Activated T-helper 1 cell treated with anti-CD3 and anti-CD28 coated beads, Interleukin-2, amount 50 U/mL, for 16 hours (primary cell): Measurements from ENCODE around the gene INPP4B.

ENCODE experiments used
- DNase-seq, 2 donors: peaks; one replicate each; pipeline ENCODE4 v3.0.0-alpha.2; 2020; ENCODE audit warnings: low read depth in 1 of 2, low spot score in 1 of 2

Gene INPP4B

DNA sequence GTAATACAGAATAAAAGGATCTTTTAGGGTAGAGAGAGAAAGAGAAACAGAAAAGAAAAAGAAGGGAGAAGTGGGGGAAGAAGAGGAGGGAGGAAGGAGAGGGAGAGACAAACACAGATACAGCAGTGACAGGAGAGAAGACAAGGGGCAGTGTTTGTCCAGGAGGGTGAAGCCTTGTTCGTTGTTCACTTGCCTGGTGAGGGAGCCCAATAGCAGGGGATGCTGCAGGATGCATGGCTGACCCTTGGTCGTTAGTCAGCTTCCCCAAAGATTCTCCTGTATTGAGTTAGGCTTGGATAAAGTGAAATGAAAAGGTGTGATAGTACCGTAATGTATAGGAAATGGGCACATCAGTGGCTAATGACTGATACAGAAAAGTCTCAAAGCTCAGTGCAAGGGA lies 806.1 kb downstream of the INPP4B start:
- DNase-seq, result no peak

DNA sequence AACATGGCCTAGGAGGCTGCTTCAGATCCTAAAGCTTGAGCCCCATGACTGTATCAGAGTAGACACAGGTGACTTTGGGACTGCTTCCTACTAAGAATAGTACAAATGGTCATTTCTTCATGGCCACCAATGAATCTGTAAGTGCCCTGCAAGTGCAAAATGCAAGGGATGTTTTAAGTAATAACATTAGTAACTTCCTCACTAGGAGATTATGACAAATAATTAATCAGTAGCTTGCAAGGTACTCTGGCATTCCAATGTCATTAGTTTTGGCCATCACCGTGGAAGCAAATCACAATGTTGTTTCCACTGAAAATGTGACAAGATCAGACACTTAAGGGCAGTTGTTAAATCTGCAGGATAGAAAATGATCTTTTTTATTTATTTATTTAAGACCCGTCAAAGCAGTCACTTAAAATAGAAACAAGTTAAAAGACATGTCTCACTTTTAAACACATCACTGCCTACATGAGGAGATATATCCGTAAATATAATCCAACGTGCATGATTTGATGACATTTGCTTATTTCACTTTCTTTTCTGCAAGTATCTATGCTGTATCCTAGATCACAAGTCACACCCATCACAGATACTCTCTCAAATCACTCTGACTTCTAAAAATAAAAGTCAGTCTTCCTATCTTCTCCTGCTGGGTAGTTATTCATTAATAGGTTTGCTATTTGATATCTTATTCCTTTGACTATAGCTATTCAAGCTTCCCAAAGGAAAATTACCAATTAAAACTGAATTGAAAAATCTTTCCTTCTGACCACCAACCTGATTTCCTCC lies 809.1 kb downstream of the INPP4B start:
- DNase-seq, result no peak

DNA sequence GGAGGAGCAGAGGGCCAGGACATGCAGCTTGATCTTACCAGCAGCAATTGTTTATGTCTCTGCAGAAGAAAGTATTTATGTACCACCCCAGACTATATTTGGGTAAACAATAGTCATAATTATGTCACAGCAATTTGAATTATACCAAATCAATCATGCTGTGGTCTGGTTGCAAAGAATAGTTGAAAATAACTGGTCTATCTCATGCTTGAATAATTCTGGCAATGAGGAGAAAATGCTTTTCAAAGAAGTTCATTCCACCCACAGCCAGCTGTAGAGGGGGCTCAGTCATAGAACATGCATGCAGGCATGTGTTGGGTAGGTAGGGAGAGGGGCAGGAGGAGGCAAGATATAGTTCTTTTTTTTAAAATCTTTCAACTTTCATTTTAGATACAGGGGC lies 810.5 kb downstream of the INPP4B start:
- no peak for DNase-seq

DNA sequence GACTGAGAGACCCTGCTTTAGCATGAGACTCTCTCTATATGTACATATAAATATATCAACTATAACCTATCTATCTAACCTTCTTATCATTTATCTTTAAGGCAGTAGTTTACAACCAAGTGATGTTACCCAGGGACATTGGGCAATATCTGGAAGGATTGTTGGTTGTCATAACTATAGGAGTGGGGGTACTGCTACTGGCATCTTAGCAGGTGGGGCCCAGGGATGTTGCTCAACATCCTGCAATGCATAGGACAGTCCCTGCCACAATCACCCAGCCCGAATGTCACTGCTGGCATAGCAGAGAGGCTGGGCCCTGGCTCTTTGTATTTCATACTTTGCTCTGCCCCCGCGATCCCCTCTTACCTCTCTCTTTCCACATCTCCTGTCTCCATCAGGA lies 812.0 kb downstream of the INPP4B start:
- no peak for DNase-seq

DNA sequence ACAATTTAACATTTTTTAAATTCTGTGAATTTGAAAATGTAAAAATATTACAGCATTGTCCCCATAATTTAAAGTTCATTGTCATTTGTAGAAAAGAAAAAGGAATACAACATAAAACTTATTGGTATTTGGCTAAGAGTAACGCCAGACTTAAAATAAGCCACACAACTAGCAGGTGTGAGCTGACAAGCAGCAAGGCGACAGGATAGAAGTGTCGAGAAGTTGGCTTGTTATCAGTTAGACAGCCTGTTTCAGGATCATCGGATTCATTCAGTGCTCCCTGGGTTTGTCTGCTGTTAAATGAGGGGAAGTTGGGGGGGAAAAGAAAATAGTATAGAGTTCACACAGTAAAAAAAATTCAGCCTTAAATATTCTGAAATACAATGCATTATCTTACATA lies 816.1 kb downstream of the INPP4B start:
- DNase-seq, result no peak

DNA sequence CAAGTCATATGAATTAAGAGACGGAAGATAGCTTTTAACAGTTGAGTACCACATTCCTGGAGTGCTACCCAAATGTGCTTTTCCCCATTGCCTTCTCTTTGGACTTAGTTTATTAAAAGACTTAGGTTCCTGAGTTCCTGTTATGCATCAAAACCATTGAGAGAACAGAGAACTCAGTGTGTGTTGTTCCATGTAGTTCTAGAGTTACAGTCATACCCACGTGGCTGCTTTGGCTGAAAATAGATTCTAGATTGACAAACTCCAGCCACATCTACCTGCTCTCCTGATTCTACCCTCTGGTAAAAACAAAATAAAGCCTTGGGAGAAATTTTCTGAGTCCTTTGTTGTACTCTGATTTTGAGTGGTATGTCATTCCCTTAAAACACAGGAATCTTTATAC lies 824.3 kb downstream of the INPP4B start:
- no peak for DNase-seq

DNA sequence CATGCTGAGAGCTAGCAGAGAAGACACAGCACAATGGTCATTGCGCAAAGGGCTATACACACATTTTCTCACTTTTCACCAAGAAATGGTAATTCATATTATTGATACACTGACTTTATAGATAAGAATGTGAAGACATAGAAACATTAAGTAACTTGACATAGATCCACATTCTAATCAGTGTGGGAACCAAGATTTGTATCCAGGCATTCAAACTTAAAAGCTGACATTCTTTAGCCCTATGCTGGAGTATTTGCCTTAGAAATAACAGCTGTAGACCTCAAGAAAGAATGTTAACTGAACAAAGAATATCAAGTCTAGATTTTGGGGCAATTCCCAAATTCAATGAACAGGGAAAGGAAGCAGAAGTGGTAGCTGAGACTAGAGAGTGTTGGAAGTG lies 824.9 kb downstream of the INPP4B start:
- no peak for DNase-seq

DNA sequence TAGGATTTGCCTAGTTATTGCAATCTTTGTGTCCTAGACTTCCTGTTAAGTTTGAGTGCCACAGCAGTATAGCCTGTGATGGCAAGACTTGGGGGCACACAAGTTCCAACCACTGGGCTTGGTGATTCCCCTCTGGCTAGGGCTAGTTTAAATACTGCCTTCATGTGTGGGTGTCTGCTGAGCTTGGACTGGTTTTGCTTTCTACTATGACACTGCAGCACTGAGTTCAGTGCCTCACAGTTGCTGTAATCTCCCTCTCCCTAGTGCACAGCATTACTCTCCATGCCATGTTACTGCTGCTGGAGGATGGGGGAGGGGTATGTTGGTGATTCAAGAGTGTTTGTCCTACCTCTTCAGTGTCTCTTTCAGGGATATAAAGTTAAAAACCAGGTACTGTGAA lies 830.1 kb downstream of the INPP4B start:
- DNase-seq, result no peak

DNA sequence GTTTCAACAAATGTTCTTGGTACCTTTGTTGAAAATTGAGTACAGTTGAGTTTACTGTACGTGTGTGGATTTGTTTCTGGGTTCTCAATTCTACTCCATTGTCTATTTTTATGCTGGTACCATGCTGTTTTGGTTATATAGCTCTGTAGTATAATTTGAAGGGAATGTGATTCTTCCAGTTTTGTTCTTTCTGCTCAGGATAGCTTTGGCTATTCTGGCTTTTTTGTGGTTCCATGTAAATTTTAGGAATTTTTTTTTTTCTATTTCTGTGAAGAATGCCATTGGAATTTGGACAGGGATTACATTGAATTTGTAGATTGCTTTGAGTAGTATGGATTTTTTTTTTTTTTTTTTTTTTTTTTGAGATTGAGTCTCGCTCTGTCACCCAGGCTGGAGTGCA lies 836.4 kb downstream of the INPP4B start:
- no peak for DNase-seq

DNA sequence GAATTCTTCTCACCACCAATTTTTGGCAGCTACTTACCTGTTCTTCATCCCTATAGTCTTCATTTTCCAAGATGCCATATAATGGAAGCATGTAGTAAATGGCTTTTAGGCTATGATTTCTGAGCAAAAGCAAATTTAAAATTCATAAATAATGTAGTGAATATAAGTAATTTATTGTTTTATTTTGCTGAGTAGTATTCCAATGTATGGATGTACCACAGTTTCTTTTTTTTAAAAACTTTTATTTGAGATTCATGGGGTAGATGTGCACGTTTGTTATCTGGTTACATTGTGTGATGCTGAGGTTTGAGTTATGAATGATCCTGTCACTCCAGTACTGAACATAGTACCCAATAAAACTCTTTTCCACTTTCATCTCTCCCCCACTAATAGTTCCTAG lies 840.6 kb downstream of the INPP4B start:
- DNase-seq, result no peak

DNA sequence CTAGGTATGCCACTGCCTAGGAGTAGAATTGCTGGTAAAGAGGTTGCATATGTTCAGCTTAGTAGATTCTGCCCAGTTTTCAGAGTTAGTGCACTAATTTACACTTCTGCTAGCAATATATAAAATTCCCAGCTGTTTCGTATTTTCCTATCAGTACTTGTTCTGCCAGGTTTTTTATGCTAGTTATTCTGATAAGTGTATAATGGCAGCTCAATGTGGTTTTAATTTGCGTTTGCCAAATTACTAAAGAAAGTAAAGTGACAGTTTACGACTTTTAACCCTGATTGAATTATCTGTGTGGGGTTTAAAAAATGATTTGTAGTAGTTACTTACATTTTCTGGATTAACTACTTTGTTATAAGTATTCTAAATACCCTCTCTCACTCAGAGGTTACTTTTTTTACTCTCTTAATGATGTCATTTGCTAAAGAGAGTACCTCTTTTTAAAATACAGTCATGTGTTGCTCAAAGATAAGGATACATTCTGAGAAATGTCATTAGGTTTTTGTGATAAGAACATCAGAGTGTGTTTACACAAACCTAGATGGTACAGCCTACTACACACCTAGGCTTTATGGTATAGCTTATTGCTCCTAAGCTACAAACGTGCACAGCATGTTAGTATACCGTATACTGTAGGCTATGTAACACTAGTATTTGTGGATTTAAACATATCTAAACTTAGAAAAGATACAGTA lies 846.5 kb downstream of the INPP4B start:
- no peak for DNase-seq

DNA sequence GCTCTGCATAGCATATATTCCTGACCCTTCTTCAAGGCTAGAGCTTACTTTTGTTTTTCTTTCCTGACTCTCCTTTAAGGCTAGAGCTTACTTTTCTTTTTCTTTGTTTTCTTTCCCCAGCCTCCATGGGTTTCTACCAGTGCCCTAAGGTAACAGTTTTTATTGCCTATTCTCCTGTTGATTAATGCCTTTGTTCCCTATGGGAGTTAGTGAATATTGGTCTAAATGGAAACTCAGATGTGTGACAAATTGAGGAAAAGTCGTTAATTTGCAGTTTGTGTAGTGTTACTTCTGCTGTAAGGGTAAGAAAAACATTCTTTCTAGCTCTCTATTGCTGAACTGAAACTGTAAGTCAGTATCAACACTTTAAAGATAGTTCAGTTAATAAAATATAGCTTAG lies 851.0 kb downstream of the INPP4B start:
- no peak for DNase-seq

DNA sequence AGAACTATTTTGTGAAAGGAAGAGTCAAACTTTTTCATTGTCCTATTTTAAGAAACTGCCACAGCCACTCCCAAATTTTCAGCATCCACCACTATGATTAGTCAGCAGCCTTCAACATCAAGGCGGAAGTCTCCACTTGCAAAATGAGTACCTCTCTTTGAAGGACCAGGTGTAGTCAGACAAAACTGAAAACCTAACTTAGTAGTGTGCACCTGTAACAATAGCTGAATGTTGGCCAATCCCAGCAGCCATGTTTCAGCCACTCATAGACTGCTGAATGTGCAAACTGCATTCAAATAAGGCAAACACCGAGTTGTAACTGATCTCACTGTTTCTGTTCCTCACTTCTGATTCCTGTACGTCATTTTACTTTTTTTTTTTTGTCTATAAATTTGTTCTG lies 868.7 kb downstream of the INPP4B start:
- DNase-seq, result no peak
